Transverse colon (tissue), 3 donors: ENCODE measurements around the gene KRTAP26-1.

ENCODE experiments used
- EP300 ChIP-seq: sonication (generic); formaldehyde crosslinking; IDR thresholded peaks from one replicate; pipeline ENCODE4 v1.6.1; 2017; ENCODE audit warnings: antibody characterized with exemption, low read depth
- TF ChIP-seq, protein P1 (sequence below), 5 experiments: fragments of 200-600 bp in 3 of 5; fragments of 450-650 bp in 2 of 5; sonication (generic) in 3 of 5; IDR thresholded peaks; 1 replicate in 2 of 5; 2 replicates in 3 of 5; pipeline ENCODE4 v1.5.1; 2016 to 2017; ENCODE audit warnings: antibody characterized with exemption in 5 of 5, inconsistent platforms in 3 of 5, mild to moderate bottlenecking in 2 of 5, moderate library complexity in 1 of 5

GRCh38 chr21:30351534-30351933 is 31.4 kb upstream of the KRTAP26-1 start:
- TF ChIP-seq, protein P1, sequence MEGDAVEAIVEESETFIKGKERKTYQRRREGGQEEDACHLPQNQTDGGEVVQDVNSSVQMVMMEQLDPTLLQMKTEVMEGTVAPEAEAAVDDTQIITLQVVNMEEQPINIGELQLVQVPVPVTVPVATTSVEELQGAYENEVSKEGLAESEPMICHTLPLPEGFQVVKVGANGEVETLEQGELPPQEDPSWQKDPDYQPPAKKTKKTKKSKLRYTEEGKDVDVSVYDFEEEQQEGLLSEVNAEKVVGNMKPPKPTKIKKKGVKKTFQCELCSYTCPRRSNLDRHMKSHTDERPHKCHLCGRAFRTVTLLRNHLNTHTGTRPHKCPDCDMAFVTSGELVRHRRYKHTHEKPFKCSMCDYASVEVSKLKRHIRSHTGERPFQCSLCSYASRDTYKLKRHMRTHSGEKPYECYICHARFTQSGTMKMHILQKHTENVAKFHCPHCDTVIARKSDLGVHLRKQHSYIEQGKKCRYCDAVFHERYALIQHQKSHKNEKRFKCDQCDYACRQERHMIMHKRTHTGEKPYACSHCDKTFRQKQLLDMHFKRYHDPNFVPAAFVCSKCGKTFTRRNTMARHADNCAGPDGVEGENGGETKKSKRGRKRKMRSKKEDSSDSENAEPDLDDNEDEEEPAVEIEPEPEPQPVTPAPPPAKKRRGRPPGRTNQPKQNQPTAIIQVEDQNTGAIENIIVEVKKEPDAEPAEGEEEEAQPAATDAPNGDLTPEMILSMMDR (IDR thresholded peaks at IDR 0.05): no peak
- no peak for TF ChIP-seq EP300
